Adrenal gland (tissue), 5 donors: ENCODE measurements around the gene ADGRL1.

Experiments
- CTCF ChIP-seq, 6 experiments: fragments of 450-650 bp in 4 of 6; fragments of 200-600 bp in 2 of 6; sonication (generic) in 1 of 6; IDR thresholded peaks; 1 replicate in 5 of 6; 2 replicates in 1 of 6; pipeline versions ENCODE4 v1.5.1 to v1.8.0; 2016 to 2021; ENCODE audit warnings: antibody characterized with exemption in 6 of 6, mild to moderate bottlenecking in 2 of 6, moderate library complexity in 1 of 6
- POLR2A ChIP-seq, 2 donors: fragments of 450-650 bp; IDR thresholded peaks; one replicate each; pipeline ENCODE4 v1.6.1; 2017; ENCODE audit warnings: antibody characterized with exemption in 2 of 2, mild to moderate bottlenecking in 2 of 2, moderate library complexity in 1 of 2
- donor health status: DM: no; HTN: no; CAD: no.

GRCh38 chr19:14218620-14219330, 12.8 kb upstream of the ADGRL1 start:
- no peak for TF ChIP-seq POLR2A (IDR thresholded peaks at IDR 0.05)
- TF ChIP-seq CTCF (IDR thresholded peaks at IDR 0.05), result no peak
